Stimulated activated CD8-positive, alpha-beta memory T cell treated with anti-CD3 and anti-CD28 coated beads, Interleukin-15, amount 100 ng/mL, for 24 hours (primary cell): Measurements from ENCODE around the gene CCHCR1.
A peak's percentile ranks its signal among the peaks of the same experiment; 100 is the strongest.

ENCODE experiments used
- DNase-seq: peaks from one replicate; pipeline ENCODE4 v3.0.0-alpha.2; 2020; ENCODE audit warnings: low read depth

Gene CCHCR1

DNA sequence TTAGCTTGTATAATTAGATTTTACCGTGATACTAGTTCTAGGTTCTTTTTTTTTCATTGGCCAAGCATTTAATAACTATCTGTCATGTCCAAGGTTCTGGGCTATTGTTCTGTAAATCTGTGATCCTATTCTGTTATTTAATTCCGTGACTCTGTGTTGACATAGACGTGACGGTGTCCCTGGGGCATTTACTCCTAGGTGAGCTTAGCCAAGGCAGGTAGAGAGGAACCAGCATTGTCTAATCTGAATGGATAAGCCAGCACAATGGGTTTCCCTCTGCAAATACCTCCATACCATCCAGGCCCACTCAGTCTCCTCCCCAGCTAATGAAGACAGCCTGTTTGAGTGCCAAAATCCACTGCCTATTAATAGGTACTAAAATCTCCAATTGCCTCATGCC, 28.5 kb downstream of the CCHCR1 start:
- DNase-seq: no peak

DNA sequence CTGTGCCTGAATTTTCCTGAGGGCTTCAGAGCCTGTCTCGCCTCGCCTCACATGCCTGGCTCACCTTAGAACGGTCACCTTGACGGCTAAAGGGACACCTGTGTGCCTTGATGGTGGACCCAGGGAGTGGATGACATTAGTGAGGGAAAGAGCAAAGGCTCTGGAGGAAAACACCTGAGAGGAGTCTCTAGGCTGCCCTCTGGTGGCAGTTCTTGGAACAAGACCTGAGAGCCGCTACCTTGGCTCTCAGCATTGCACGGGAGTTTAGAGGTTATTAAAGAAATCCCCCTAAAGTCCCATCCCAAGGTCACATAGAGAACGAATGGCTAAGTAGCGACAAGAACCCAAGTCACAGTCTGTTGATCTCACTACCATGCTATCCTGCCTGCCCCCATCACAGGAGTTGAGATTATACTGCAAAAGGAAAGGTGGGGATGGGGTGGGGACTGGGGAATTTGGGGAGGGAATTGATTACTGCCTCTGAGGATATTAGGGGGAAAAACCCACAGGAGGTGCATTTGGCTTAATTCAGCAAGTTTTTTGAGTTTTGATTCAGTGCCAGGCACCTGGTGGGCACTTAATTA, 29.4 kb downstream of the CCHCR1 start:
- DNase-seq: peak; percentile 40

DNA sequence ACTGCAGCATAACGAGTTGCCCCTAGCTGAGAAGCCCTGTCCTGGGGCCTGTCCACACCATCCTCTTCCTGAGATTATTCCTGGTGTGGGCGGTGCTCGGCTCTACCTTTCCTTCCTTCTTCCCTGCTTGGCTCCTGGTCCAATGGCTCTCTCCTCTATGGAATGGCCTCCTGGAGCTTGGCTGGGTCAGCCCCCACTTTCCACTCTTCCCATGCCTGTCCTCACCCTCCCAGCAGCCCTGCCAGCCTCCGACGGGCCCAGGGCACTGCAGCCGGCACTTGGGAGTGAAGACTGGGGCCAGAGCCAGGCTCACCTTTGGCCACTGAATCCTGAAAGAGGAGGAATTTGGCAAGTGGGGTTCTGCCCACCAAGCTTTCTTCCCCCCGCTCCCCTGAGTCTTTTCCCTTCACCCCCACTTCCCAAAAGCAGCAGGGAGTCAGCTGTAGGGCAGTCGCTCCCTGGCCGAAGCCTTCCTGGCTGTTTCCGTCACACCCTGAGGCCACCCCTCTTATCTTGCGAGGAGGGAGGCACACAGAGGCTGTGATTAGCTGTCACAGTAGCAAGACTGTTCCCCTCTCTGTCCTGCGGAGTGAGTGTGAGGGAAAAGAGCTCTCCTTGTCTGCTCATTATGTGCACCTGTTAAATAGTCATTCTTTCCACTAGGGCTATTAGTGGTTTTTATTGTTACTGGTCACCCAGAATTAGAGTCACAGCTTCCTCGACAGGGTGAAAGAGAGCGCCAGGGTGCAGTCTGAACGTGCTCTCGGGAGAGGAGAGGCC, 31.0 kb downstream of the CCHCR1 start:
- no peak for DNase-seq

DNA sequence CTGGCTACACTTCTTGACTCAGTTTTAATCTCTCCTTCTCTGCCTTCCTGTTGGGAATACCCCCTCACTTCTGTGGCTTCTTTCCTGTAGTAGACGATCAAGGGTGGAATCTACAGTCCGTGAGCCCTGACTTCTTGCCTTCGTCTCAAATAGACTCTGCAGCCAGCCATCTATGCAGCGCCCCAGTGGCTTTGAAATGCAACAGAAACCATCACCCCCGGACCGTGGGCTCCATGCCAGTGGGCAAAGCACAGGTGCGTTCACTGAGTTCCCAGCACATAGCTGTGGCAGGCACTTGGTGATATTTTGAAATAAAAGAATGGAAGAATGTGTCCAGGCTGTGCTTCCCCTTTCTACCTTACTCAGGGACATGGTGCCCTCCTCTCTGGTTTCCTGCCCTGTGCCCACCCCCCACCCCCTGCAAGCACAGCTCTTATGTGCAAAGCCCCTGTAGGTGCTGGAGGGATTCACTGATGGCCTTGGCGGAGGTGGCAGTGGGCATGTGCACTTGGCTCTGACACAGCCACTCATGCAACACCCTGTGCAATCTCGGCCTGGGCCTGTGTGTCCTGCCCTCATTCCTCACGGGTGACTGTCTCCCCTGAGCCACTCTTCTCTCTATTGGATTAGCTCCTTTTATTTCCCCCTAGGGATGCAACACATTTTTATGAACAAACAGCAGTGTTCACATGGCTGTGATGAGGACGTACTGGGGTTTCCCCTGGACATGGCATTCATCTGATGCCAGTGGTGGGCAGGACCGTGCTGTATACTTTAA, 31.8 kb downstream of the CCHCR1 start:
- DNase-seq: no peak

DNA sequence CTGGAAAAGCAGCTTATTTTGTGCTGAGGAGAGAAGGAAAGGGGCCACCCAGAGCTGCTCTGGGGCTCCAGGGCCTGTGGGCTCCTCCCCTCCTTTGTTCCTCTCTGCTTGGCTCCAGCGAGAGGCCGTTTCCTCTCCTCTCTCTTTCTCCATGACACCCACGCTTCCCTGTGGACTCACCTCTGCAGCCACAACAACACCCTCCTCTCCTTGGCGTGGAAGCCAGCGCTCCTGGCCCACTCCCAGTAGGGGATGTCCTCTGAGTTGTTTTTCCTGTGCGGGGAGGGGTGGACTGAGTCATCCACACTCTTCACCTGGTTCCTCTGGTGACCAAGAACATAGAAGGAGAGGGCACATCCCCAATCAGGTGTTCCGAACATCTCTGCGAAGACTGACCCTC, 32.4 kb downstream of the CCHCR1 start:
- DNase-seq: no peak

DNA sequence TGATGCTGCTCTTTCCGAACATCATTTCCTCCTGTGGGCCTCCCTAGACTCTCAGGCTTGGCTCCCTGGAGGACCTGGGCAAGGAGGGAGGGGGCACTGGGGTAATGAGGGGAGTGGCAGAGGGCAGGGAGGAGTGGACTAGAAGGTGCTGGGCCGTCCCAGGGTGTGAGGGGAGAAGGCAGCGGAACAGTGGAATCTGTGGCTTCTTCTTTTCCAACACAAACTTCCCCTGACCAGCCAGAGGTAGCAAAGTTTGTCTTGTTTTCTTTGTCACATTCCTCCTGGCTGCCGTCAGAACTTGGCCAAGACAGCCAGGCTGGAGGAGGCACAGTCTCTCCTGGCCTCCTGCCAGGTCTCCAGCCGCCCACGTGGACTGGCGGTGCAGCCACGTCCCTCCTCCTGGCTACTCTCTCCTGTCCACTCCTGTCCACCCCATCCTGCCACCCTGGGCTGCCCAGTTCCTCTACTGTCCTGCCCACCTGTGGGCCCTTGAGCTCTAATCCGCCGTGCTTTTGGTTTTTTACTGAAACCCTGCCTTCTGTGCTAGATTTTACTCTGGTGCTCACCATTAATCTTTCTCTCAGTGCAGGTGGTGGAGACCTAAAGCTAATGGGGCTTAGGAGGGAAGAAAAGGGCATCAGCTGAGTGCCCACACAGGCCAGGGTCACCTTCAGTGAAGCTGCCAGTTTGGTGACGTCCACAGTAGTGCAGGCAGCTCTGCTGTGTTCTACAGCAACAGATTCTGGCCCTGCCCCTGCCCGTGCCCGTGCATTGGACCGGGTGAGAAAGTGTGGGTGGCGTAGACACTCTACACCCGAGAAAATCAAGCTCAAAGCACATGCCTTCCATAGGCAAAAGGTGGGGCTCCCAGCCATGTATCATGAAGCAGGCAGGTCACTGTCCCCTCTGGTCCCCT, 34.6 kb downstream of the CCHCR1 start:
- DNase-seq: no peak

DNA sequence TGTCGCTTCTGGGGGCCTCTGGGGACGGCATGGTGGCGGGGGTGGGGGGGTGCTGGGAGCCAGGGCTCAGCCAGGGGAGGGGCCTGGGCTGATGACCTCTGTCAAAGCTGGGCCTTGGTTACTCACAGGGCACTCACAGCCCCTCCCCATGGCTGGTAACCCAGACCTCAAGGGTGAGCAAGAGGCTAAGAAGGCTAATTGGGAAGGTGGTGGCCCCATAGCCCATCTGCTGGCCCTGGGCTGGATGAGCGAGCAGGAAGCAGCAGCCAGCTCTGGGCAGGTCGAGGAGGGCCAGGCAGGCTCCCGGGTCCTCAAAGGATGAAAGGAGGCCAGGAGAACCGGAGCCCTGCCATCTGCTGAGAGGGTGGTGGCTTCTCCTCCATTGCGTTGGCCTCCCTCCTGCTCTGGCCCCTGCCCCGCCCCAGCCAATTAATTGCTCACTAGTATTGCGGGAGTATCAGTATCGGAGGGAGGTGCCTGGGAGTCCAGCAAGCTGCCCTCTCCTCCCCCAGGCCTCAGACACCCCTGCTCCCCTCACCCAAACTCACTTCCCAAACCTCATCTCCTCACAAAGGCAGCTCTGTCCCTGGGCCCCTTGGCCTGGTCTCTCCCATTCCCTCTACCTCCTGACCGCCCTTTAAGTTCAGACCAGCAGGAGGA, 36.3 kb downstream of the CCHCR1 start:
- DNase-seq: no peak

DNA sequence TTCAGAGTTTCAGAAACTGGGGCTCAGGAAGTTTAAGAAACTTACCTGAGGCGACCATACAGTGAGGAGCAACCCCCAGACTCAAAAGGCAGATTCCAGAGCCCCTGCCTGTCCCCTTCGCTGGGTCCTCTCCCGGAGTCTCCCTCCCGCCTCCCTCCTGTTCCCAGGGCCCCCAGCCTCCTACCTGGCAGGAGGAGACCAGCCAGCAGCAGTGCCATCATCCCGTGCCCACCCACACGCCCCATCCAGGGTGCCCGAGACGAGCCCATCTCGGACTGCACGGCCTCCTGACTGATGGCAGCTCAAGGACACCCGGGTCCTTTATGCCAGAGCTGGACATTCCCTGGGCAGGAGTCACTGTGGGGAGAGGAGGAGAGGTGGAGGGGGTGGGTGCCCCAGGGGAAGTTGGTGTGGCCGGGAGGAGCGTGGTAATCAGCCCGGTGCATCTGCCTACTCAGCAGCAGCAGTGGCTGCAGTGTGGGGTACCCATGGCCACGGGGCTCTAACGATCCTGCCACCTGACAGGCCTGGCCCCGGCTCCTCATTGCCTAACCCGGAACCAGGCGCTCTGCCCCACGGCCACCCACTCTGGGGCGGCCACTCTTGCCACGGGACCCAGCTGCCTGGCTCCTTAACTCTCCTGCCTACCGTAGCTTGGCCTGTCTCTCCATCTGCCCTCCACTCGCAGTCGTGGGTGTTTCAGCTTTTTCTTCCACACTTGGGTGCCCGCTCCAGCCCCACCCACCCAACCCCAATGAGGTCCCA, 37.3 kb downstream of the CCHCR1 start, which contains the start of gene CDSN:
Gene CDSN (minus strand): TSS at position 296 of the 765 bp plus-strand sequence. CDS start 27 bp downstream, at position 269.
- DNase-seq: no peak

DNA sequence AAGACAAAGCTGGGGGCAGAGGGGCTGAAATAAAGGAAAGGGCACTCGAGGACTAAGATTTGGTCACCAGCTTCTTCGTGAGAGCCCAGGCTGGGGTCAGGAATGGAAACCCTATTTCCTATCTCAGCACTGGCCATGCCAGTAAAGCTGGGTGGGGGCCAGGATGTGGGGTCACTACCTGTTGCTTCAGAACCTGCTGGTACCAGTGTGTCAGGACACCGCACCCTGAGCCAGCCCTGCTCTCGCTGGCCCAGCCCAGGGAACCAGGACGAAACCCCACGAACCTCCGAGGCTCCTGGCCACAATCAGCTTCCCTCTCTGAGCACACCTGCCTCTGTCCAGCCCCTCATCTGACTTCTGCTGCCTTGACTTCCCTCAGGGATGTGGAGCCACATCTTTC, 39.4 kb downstream of the CCHCR1 start:
- no peak for DNase-seq

DNA sequence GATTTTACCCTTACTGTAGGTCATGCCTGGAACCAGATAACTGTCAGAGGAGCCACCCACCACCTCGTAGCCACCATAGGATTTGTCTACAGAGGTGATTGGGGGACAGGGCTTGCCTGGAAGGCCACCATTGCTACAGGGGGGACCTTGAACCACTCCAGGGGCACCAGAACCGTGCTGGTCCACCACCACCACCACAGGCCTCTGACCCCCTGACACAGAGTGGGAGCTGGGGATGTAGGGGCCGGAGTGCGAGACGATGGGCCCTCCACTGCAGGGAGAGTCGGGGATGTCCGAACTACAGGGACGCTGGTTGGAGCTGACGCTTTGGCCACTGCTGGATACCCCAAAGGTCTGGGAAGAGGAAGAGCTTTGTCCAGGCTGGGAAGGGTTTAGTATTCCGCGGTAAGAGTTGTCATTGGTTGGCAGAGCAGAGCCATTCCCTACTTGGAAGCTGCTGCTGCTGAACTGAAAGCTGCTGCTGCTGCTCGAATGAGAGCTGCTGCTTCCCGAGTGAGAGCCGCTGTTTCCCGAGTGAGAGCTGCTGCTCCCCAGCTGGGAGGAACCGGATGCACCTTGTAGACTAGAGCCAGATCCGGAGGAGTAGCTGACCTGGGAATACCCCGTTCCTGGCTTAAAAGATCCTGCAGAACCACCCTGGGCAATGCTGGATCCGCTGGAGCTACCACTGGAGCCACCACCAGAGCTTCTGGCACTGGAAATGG, 40.8 kb downstream of the CCHCR1 start:
- DNase-seq: no peak

DNA sequence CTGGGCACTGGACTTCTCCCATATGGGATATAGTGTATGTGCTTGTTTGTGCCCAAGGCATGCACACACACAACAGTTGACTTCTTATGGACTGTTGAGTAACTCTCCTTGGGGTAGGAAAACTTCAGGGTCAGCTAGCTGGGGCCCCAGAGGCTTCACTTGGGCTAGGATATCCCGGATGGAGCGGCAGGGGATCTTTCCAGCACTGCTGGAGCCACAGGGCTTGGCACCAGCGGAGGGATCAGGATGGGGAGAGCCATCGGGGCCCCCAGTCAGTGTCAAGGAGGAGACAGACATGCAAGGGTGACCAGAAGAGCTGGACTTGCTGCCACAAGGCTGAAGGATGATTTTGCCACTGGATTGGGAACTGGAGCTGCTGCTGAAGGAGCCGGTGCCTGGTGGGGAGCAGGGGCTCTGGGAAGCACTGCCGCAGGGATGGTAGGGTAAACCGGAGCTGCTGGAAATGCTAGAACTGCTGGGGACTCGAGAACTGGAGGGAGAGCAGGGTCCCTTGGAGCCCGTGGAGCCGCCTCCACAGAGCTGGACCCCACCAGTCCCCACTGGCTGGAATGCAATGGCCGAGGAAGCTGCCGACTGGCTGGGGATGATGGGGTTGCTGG, 41.6 kb downstream of the CCHCR1 start:
- no peak for DNase-seq

DNA sequence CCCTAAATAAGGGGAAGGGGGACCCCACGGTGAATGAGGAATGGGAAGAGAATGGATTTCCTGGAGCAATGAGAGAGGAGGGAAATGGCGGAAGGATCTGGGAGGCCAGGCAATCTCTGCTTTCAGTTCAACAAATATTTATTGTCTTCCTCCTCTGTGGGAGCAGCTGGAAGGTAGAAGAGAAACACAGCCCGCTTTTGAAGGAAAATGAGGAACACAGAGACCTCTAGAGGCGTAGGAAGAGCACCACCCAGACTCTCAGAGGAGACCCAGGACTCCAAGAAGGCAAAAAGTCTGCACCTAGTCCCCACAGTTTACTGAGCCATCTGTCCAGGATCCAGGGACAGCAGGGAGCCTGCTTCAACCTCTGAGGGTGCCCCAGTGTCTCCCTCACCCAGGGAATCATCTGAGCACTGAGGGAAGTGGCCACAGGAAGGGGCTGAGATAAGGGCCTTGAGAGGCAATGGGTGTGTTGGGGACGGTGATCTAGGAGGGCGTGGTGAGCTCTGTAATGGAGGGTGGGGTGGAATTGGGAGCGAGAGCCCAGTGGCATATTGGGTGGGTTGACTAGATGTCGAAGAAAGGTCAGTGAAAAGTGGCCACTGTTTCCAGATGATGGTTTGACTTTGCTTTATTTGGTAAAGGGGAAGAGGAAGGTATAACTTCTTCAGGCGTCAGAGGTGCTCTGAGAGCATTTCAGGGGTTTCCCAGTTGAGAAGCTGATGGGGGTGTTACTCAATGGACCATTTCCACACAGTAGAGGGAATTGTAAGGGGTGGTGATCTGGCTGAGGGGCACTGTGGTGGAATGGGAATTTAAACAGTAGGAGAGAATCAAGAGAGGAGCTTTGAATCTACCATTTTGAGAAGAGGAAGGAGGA, 42.4 kb downstream of the CCHCR1 start:
- DNase-seq: no peak

DNA sequence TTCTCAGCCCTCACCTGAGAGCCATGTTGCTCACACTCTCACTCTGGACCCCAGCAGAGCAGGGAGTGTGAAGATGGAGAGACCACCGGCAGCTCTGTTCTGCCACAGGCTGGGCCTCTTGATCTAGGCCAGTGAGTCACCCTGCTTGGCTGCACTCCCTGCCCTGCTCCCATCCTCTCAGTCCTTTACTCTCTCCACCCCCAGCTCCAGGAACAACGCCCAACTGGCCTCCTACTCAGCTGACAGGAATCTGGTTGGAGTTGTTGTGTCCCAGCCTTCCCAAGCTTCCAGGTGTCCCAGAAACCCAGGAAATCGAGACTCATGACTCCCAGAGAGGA, 43.1 kb downstream of the CCHCR1 start, which contains the start of gene PSORS1C1:
Gene PSORS1C1 (plus strand): TSS at position 260 of the 338 bp plus-strand sequence. CDS start 14,833 bp downstream, outside the sequence.
- no peak for DNase-seq

DNA sequence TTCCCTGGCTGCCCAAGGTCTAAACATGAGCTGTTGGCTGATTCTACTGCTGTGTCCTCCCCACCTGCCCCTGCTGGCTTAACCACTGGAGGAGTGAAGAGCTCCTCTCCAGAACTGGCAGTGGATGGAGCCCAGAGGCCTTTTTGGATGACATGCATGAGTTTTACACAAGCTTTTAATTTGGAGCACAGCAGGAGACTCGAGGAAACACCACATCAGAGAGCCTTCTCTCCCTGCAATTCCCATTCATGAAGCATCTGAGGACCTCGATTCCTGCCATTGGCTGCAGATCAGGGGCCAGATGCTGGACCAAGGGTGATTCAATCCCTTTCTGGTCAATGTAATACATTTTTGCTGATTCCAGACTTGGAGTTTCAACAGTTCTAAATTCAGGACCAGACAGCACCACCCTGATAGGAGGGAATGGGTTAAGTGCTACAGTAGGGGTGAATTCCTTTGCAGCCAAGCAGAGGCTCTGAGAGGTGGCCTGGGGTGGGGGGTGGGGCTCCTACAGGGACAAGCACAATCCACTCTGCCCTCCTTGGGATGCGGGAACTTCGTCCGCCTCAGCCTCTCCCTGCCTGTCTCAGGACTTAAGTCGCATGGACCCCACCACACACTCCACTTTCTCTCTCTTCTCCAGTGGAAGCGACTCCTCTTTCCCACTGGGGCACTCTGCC, 43.6 kb downstream of the CCHCR1 start:
- DNase-seq: no peak

DNA sequence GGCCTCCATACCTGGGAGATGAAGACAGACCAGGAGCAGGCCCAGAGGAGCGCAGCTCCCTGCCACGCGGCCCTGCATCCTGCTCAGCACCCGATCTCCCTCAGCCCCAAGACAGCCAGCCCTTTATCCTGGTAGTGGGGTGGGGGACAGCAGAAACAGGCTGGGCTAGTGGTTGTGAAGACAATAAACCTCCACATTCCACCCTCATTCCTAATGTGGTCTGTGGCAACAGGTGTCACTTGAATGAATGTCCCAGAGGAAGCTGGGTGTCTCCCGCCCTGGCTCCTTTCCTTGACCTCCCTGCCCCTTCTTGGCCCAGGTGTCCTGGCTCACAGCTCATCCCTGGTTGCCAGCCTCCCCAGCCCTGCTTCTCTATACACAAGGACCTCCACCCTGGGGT, 45.1 kb downstream of the CCHCR1 start, which contains the start of gene C6orf15:
Gene C6orf15 (minus strand): TSS at position 98 of the 400 bp plus-strand sequence. CDS start 20 bp downstream, at position 78.
- DNase-seq: no peak

DNA sequence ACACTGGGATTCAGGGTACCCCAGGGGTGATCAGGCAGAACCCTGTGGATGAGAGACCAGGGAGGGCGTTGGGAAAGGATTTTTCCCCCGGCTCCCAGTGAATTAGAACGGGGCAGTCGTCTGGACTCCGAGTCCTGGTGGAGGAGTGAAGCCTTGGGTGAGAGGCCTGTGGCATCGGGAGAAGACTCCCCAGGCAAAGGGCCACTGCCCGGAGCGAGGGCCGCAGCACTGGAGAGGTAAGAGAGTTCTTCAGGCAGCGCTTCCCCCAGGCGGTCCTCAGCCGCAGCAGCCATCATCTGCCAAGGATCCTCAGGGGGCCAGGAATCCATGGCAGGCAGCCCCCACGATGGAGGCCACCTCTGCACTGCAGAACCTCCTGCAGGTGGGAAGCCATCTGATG, 45.9 kb downstream of the CCHCR1 start:
- DNase-seq: no peak

DNA sequence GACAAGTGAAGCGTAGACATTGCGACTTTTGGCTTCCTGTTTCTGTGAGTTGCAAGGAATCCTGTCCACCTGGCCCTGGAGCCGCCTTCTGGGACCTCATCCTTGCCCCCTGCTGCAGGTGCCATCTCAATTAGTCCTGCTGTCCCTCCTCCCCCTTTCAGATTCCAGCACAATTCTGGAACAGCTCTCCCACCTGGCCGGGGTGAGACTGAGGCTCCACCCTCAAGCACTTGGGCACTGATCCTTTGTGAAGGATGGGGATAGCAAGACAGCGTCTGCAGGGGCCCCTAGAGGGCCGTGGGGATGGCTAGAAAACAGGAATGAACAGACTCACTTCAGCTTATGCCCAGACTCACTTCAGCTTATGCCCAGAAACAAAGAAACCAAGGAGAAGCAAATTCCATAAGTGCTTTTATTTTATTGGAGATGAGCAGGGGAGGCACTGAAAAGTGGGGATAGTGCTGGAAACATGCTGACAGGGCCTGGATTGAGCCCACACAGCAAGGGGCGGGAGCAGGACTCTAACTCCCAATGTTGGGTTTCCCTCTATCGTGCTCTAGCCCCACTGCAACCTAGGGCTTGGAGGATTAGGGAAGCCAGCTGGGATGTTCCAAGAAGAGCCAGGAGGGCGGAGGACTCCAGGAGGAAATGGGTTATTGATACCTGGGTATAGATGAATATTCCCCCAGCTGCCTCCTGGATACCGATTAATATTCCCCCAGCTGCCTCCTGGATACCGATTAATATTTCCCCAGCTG, 46.6 kb downstream of the CCHCR1 start:
- no peak for DNase-seq
